Neuron (in vitro differentiated cells): ENCODE measurements around the gene APOB.

Source experiments
- H2AFZ ChIP-seq: one replicate; pipeline ENCODE4 v1.6.1; 2013; ENCODE audit warnings: low read depth, mild to moderate bottlenecking, inconsistent platforms, low read length, moderate library complexity
- H3K27me3 ChIP-seq: one replicate; pipeline ENCODE4 v1.6.1; 2013; ENCODE audit warnings: low read length; ENCODE audit not compliant: insufficient read depth
- H3K36me3 ChIP-seq: one replicate; pipeline ENCODE4 v1.6.1; 2013; ENCODE audit warnings: low read length; ENCODE audit not compliant: insufficient read depth
- H3K4me1 ChIP-seq: one replicate; pipeline ENCODE4 v1.6.1; 2013; ENCODE audit warnings: low read length; ENCODE audit not compliant: insufficient read depth
- H3K4me3 ChIP-seq: 2 replicates; pipeline ENCODE4 v1.5.1; 2013; ENCODE audit warnings: mild to moderate bottlenecking, low read length, moderate library complexity
- H3K9me3 ChIP-seq: one replicate; pipeline ENCODE4 v1.6.1; 2013; ENCODE audit warnings: low read length

APOB gene, protein sequence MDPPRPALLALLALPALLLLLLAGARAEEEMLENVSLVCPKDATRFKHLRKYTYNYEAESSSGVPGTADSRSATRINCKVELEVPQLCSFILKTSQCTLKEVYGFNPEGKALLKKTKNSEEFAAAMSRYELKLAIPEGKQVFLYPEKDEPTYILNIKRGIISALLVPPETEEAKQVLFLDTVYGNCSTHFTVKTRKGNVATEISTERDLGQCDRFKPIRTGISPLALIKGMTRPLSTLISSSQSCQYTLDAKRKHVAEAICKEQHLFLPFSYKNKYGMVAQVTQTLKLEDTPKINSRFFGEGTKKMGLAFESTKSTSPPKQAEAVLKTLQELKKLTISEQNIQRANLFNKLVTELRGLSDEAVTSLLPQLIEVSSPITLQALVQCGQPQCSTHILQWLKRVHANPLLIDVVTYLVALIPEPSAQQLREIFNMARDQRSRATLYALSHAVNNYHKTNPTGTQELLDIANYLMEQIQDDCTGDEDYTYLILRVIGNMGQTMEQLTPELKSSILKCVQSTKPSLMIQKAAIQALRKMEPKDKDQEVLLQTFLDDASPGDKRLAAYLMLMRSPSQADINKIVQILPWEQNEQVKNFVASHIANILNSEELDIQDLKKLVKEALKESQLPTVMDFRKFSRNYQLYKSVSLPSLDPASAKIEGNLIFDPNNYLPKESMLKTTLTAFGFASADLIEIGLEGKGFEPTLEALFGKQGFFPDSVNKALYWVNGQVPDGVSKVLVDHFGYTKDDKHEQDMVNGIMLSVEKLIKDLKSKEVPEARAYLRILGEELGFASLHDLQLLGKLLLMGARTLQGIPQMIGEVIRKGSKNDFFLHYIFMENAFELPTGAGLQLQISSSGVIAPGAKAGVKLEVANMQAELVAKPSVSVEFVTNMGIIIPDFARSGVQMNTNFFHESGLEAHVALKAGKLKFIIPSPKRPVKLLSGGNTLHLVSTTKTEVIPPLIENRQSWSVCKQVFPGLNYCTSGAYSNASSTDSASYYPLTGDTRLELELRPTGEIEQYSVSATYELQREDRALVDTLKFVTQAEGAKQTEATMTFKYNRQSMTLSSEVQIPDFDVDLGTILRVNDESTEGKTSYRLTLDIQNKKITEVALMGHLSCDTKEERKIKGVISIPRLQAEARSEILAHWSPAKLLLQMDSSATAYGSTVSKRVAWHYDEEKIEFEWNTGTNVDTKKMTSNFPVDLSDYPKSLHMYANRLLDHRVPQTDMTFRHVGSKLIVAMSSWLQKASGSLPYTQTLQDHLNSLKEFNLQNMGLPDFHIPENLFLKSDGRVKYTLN (N-terminal part only)

DNA sequence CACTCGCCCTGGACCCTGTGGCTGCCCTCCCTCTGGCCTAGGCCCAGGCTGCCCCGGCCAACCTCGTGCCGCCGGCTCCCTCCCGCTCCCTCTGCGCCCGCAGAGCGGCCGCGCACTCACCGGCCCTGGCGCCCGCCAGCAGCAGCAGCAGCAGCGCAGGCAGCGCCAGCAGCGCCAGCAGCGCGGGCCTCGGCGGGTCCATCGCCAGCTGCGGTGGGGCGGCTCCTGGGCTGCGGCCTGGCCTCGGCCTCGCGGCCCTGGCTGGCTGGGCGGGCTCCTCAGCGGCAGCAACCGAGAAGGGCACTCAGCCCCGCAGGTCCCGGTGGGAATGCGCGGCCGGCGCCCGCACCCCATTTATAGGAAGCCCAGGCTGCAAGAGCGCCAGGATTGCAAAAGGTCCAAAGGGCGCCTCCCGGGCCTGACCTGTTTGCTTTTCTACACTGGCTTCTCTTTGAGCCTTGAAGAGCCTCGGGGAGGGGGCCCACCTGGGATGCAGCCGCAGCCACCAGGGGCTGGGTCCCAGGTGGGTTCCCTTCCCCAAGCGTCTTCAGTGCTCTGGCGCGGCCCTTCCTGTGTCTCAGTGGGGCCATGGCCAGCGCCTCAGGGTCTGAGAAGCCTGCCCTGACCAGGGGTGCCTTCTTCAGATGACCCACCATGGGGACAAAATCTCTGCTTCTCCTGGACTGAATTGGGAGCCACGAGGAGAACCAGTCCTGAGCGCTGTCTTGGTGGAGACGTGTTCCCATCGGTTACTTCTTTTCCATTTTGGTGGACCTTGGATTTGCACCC, at the start of gene APOB:
Gene APOB (minus strand): TSS at position 330 of the 789 bp plus-strand sequence. CDS start 128 bp downstream, at position 202.
- H3K36me3 ChIP-seq: no peaks in the 10 kb centered on the region
- peaks cover 19% of the 10 kb centered on the region for H3K27me3 ChIP-seq
- H3K9me3 ChIP-seq: no peaks in the 10 kb centered on the region
- peaks cover 3% of the 10 kb centered on the region for H3K4me1 ChIP-seq
- H2AFZ ChIP-seq: no peak within 1 kb of the TSS
- no peak within 1 kb of the TSS for H3K4me3 ChIP-seq

DNA sequence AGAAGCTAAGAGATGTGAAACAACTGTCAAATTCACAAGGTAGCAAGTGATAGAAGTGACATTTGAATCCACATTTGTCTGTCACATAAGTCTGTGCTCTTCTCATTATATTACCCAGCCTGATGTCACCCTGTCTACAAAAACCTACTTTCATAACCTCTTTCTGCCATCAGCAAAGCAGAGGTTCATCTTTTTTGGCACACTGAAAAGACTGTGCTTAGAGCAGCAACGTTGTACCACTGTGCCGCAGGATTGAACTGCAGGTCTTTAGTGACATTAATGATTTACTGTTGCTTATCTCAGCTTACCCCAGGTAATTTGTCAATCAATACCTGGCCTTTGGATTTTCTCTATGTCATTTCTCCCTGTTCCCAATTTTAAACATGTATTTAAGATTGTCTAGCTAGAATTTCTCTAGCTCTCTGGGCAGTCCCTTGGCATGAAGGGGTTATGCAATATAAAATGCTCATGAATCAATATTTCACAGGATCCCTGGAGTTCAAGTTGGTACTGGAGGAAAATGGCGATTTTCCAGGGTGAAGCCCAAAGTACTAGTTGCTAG, 48.5 kb upstream of the APOB start:
- Histone ChIP-seq H3K4me1 (no peaks in the 10 kb centered on the region), H3K27me3 (no peaks in the 10 kb centered on the region), H3K4me3 (no peak overlapping the region), H2AFZ (no peak overlapping the region), H3K36me3 (no peaks in the 10 kb centered on the region), H3K9me3 (no peaks in the 10 kb centered on the region)

DNA sequence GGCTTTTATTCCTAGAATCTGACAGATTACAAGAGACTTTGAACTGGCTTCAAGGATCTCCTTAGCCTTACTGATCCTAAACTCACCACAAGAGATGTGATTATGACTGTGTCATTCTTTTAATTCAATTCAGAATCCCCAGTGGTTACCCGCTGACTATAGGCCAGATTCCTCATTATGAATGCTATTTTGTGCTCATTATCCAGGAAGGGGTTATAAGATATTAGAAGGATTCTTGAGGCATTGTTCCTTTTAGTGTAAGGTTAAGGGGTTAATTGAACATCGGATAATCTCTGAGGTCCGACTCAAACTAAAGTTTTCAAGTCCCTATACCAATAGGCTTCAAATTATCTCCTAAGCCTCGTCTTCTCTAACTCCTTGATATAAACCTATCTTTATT, 40.5 kb upstream of the APOB start:
- H3K36me3 ChIP-seq: no peaks in the 10 kb centered on the region
- no peaks in the 10 kb centered on the region for H3K9me3 ChIP-seq
- H3K4me1 ChIP-seq: no peaks in the 10 kb centered on the region
- no peak overlapping the region for H2AFZ ChIP-seq
- no peak overlapping the region for H3K4me3 ChIP-seq
- no peaks in the 10 kb centered on the region for H3K27me3 ChIP-seq

DNA sequence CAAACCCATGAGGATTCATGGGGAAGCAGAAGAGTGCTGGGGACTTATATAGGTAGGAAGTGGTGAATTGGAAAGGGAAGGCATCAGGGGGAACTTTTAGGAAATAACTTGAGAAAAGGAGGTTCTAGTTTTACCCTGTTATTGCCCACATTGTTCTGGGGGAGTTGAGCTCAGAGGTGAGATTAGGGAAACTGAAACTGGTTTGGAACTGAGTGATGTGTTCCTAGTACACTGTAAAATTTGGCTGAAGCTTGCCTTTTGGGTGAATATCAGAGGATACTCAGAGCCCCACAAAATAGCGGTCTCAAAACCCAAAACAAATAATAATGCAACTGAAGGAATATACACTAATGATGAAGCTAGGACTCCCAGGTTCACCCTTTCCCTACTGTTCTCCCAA, 39.6 kb upstream of the APOB start:
- H3K9me3 ChIP-seq: no peaks in the 10 kb centered on the region
- no peaks in the 10 kb centered on the region for H3K36me3 ChIP-seq

DNA sequence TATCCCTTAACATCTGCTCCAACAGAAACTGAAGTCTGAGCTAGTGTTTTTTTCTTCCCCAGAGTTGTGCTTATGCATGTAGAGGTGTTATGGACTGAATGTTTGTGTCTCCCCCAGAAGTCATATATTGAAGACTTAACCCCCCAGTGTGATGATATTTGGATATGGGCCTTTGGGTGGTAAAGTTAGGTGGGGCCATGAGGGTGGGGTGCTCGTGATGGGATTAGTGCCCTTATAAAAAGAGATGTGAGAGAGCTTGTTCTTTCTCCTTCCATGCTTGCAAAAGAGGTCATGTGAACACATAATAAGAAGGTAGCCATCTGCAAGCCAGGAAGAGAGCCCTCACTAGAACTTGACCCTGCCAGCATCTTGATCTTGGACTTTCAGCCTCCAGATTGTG, 34.4 kb upstream of the APOB start:
- no peaks in the 10 kb centered on the region for H3K9me3 ChIP-seq
- H3K4me1 ChIP-seq: no peaks in the 10 kb centered on the region
- H3K4me3 ChIP-seq: no peak overlapping the region
- H3K36me3 ChIP-seq: no peaks in the 10 kb centered on the region
- H2AFZ ChIP-seq: no peak overlapping the region
- no peaks in the 10 kb centered on the region for H3K27me3 ChIP-seq

More for the DNA sequence above, 39.6 kb upstream of the APOB start:
- no peak overlapping the region for H2AFZ ChIP-seq
- H3K4me3 ChIP-seq: no peak overlapping the region
- no peaks in the 10 kb centered on the region for H3K4me1 ChIP-seq
- no peaks in the 10 kb centered on the region for H3K27me3 ChIP-seq

DNA sequence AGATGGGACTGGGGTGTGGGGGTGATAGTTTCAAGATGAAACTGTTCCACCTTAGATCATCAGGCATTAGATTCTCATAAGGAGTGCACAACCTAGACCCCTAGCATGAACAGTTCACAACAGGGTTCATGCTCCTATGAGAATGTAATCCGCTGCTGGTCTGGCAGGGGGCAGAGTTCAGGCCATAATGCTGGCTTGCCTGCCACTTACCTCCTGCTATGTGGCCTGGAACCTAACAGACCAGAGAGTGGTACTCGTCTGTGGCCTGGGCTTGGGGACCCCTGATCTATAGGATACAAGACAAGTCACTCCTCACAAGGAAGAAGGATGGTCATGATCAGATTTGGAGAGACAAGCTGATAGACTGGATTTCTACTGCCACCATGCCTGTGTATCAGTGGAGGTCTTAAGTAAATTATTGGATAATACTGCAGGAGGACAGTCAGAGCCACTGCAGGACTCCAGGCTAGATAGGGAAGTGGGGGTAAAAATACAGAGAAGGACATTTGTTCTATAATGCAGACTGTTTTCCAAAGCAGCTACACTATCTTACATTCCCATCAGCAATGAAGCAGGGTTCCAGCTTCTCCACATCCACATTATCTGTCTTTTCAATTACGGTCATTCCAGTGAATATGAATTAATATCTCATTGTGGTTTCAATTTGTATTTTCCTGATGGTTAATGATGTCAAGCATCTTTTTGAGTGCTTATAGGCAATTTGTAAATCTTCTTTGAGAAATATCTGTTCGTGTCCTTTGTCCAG, 28.8 kb upstream of the APOB start:
- H3K4me3 ChIP-seq: no peak overlapping the region
- no peak overlapping the region for H2AFZ ChIP-seq
- H3K27me3 ChIP-seq: no peaks in the 10 kb centered on the region
- H3K36me3 ChIP-seq: no peaks in the 10 kb centered on the region
- no peaks in the 10 kb centered on the region for H3K9me3 ChIP-seq
- no peaks in the 10 kb centered on the region for H3K4me1 ChIP-seq

DNA sequence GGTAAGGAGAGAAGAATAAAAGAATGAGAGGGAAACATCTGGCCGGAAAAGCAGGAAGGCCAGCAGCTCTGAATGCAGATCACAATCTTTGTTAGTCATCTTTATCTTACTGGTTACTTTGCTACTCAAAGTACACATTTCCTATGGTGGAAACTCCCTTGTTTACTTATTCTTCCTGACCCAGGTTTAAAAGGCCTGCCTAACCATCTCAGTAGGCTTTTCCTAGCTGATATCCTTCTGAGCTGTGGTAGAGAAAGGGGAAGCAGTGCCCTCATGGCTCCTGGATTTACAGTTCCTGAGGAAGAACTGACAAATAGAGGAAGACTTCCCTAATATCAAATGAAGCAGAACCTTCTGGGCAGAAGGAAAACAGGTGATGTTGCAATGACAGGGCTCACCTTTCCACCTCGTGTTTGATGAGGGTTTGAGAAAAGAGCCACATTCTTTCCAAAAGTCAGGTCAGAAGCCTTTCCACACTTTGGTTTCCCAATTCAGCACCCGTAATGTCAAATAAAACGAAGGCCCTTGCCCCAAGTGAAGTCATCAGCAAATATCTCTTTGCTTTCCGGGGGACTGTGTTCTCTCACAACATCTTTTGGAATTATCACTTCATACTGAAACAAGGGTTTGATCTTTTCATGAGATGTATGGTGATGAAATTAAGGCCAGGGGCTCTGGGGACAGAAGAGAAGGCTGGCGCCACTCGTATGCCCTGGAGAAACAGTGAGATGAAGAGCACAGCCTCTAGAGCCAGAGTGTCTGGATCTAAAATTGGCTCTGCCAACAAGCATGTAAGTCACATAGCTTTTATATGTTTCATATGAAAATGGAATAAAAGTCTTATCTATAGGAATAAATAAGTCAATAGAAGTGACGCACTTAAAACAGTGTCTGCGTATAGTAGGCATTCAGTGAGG, 26.7 kb upstream of the APOB start:
- H3K27me3 ChIP-seq: no peaks in the 10 kb centered on the region
- H3K36me3 ChIP-seq: no peaks in the 10 kb centered on the region
- H3K4me3 ChIP-seq: no peak overlapping the region
- no peak overlapping the region for H2AFZ ChIP-seq
- H3K9me3 ChIP-seq: no peaks in the 10 kb centered on the region
- no peaks in the 10 kb centered on the region for H3K4me1 ChIP-seq

DNA sequence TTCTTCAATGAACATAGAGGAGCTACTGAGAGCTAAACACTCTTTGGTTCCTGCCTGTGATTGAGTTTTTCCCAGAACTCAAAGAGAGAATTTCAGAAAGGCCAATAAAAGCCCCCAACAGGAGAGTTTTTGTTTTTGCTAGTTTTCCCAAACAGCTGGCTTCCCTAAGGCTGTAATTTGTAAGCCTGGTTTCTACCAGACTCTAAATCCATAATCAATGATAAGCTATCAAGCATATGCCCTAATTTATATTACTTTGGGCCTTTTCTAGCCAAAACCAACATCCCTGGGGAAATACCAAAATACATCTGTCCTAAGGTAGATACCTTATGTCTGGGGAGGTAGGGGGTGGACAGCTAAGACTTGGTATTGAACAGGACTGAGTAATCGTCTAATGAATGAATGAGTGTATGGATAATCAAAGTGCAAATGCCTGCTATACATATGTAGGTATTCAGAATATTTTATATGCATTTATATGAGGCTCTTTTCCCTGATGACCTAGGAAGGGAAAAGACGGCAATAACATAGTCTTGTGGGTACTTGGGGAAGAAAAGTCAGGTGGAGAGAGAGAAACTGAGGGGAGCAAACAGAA, 26.0 kb upstream of the APOB start:
- Histone ChIP-seq H3K36me3 (no peaks in the 10 kb centered on the region), H3K27me3 (no peaks in the 10 kb centered on the region), H3K4me3 (no peak overlapping the region), H3K9me3 (no peaks in the 10 kb centered on the region), H3K4me1 (no peaks in the 10 kb centered on the region), H2AFZ (no peak overlapping the region)

DNA sequence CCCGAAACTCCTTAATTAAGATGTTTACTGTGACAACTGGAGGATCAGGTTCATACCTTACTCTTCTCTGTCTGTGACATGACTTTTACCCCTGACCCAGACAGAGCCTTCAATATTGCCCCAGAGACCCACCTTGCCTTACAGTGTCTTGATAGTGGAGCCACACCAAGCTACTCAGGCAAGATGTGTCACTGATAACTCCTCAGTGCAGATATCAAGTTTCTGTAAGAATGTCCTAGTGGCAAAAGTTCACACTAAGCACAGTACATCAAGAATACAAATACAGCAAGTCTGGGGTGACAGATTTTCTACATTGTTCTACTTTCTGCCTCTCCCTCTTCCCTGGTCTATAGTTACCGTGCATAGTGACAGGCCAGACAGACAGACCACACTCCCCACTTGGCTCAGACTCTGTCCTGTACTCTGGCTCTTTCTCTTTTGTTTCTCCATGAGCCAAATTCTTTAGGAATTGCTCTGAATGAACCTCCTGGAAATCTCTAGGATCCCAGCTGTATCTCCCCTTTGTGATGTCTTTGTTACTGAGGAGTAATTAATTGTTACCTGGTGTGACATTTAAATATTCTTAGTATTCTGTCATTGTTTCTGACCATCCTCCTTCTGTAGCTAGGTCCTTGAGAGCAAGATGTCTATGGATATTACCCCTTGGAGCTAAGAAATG, 24.1 kb upstream of the APOB start:
- H3K36me3 ChIP-seq: no peaks in the 10 kb centered on the region
- H2AFZ ChIP-seq: no peak overlapping the region
- H3K4me3 ChIP-seq: no peak overlapping the region
- H3K4me1 ChIP-seq: no peaks in the 10 kb centered on the region
- H3K9me3 ChIP-seq: no peaks in the 10 kb centered on the region
- no peaks in the 10 kb centered on the region for H3K27me3 ChIP-seq

DNA sequence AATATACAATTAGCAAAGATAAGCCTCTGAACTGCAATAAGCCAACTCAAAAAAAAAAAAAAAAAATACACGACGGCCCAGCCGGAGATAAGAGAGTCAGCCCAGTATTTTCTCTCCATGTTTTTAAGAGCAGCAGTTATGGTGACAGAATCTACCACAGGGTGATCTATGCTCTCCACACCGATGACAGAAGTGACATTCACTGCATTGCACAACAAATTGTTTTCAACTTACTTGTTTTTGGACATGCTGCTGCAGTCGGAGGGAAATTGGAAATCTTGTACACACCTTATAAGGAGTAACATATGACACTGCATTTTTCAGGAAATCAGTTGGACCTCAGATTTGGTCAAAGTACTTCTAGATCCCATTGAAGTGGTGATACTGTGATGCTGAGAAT, 23.3 kb upstream of the APOB start:
- Histone ChIP-seq H3K4me1 (no peaks in the 10 kb centered on the region), H3K36me3 (no peaks in the 10 kb centered on the region), H3K4me3 (no peak overlapping the region), H3K27me3 (no peaks in the 10 kb centered on the region), H3K9me3 (no peaks in the 10 kb centered on the region), H2AFZ (no peak overlapping the region)
